Body of pancreas (tissue), 4 donors: Measurements from ENCODE around the gene CNTD1. TPM values are rescaled to one million over a fixed set of nuclear protein-coding genes. Genes with fewer than 3 reads are reported as not detected.
"Not testable (repeated sequence)": the region's sequence is repeated elsewhere in the genome, so short reads cannot be mapped to it uniquely, and the experiment has no call there.

Experiments
- ATAC-seq: fragments of 150-250 bp; one replicate; pipeline ENCODE4 v1.9.1; 2016
- DNase-seq, 4 donors: peaks; one replicate each; pipeline ENCODE4 v3.0.0-alpha.2; 2019
- H3K27ac ChIP-seq, 4 donors: fragments of 200-600 bp; sonication (generic); 1 replicate in 3 of 4; 2 replicates in 1 of 4; pipeline versions ENCODE4 v1.5.1 to v1.6.1; 2016 to 2019; ENCODE audit warnings: mild to moderate bottlenecking in 1 of 4, mixed read lengths in 1 of 4, moderate library complexity in 1 of 4
- H3K27me3 ChIP-seq, 2 donors: fragments of 200-600 bp; sonication (generic); one replicate each; pipeline ENCODE4 v1.6.0; 2016; ENCODE audit warnings: mild to moderate bottlenecking in 1 of 2
- H3K36me3 ChIP-seq, 2 donors: fragments of 200-600 bp; sonication (generic); replicated peaks in 1 of 2; 2 replicates each; pipeline ENCODE4 v1.5.1; 2016; ENCODE audit warnings: low read depth in 2 of 2; ENCODE audit not compliant: insufficient read depth in 1 of 2
- H3K4me1 ChIP-seq: fragments of 200-600 bp; sonication (generic); one replicate; pipeline ENCODE4 v1.6.0; 2016
- H3K4me3 ChIP-seq, 2 donors: fragments of 200-600 bp; sonication (generic); 1 replicate in 1 of 2; 2 replicates in 1 of 2; pipeline ENCODE4 v1.5.1; 2016 to 2019
- H3K9me3 ChIP-seq, 3 donors: fragments of 200-600 bp; sonication (generic); 1 replicate in 2 of 3; 2 replicates in 1 of 3; pipeline ENCODE4 v1.5.1; 2016
- POLR2A ChIP-seq, 3 donors: fragments of 450-650 bp; IDR thresholded peaks; one replicate each; pipeline ENCODE4 v1.6.1; 2016; ENCODE audit warnings: antibody characterized with exemption in 3 of 3, mild to moderate bottlenecking in 2 of 3
- WGBS, 2 donors: methylation state at CpG; one replicate each; pipeline ENCODE4 v1.1.5; 2017; 5-methylcytosine and 5-hydroxymethylcytosine counted together
- intact Hi-C: fragments of 100-400 bp; cut with DNase I; formaldehyde crosslinking; loops from one replicate; pipeline ENCODE4 v1.15.1; 2023
- microRNA-seq, 2 donors: library from miRNA; unstranded; fragments of <30 nt; microRNA quantifications; one replicate each; pipeline ENCODE4, GENCODE V29; 2016; ENCODE audit warnings: borderline number of aligned reads in 2 of 2, borderline replicate concordance in 2 of 2
- small RNA-seq: library from RNA; depleted of rRNA; stranded (forward); fragments of <200 nt; gene quantifications from one replicate; pipeline ENCODE3, GENCODE V24; 2016
- total RNA-seq, 2 donors: library from RNA; depleted of rRNA; stranded (reverse); fragments of >200 nt; gene quantifications; one replicate each; pipeline ENCODE4 v1.1.0, GENCODE V29; 2016
- TF ChIP-seq, protein P1 (sequence below), 7 experiments: fragments of 450-650 bp in 4 of 7; fragments of 200-600 bp in 3 of 7; sonication (generic) in 3 of 7; IDR thresholded peaks; one replicate each; pipeline ENCODE4 v1.5.1; 2016 to 2019; ENCODE audit warnings: antibody characterized with exemption in 7 of 7

The CNTD1 gene
- total RNA-seq, 2 donors from 2014 or later, result not detected

DNA sequence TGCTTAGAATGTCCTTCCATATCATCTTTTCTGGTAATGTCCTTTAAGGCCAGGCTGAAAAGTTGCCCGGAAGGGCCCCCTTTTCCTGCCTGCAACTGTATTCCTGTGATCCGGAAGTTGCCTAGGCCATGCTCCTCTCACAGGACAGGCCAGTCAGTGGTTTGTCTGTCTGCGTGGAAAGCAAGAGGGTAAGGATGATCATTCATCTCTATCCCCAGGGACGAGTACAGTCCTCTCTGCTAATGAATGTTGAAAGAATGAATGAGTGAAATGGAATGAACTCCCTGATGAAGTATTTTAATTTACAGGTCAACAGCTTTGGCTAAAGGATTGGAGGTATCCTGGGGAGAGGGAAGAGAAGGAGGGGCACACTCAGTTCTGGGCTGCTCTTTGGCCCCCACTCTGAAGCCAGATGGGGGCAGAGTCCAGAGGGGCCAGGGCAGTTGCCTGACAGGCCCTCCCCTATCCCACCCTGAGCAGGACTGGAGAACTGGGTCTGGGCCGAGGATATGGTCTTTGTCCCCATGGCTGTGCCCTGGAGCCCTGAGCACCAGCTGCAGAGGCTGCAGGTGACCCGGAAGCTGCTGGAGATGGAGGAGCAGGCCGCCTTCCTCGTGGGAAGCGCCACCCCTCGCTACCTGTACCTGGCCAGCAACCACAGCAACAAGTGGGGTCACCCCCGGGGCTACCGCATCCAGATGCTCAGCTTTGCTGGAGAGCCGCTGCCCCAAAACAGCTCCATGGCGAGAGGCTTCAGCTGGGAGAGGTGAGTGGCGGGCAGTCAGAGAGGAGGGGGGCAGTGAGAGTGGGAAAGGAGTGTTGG is 55.5 kb downstream of the CNTD1 start:
- Histone ChIP-seq H3K27me3 (no peaks in the 10 kb centered on the region), H3K4me3 (no peak overlapping the region), H3K4me1 (peaks cover 9% of the 10 kb centered on the region), H3K36me3 (no peaks in the 10 kb centered on the region), H3K9me3 (no peaks in the 10 kb centered on the region), H3K27ac (no peak overlapping the region)
- no peak for ATAC-seq
- WGBS, 2 donors, result 82 to 84% methylated on average over 10 to 15 of the region's 15 CpGs
- DNase-seq, result no peak
- intact Hi-C loops, result no loop called here
- no peak for TF ChIP-seq POLR2A (IDR thresholded peaks at IDR 0.05)
- TF ChIP-seq, protein P1, sequence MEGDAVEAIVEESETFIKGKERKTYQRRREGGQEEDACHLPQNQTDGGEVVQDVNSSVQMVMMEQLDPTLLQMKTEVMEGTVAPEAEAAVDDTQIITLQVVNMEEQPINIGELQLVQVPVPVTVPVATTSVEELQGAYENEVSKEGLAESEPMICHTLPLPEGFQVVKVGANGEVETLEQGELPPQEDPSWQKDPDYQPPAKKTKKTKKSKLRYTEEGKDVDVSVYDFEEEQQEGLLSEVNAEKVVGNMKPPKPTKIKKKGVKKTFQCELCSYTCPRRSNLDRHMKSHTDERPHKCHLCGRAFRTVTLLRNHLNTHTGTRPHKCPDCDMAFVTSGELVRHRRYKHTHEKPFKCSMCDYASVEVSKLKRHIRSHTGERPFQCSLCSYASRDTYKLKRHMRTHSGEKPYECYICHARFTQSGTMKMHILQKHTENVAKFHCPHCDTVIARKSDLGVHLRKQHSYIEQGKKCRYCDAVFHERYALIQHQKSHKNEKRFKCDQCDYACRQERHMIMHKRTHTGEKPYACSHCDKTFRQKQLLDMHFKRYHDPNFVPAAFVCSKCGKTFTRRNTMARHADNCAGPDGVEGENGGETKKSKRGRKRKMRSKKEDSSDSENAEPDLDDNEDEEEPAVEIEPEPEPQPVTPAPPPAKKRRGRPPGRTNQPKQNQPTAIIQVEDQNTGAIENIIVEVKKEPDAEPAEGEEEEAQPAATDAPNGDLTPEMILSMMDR (IDR thresholded peaks at IDR 0.05), result no peak

DNA sequence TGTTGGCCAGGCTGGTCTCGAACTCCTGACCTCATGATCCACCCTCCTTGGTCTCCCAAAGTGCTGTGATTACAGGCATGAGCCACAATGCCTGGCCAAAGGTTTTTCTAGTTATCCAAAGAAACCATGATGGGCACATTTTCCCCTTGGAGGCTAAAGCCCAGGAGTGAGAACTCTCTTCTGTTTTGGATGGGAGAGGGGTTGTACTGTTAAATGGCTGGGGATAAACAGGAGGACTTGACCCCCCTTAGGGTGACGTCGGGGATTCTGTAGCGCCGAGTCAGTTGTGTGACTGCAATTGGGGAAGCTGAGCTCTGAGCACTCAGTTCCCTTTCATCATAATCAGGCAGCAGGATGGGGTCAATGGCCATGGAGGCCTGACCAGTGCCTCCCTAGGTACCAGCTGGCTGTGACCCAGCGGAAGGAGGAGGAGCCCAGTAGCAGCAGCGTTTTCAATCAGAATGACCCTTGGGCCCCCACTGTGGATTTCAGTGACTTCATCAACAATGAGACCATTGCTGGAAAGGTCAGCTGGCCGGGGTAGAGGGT is 56.5 kb downstream of the CNTD1 start:
- Histone ChIP-seq H3K4me1 (no peaks in the 10 kb centered on the region), H3K27me3 (no peaks in the 10 kb centered on the region), H3K36me3 (no peaks in the 10 kb centered on the region), H3K9me3 (no peaks in the 10 kb centered on the region), H3K4me3 (no peak overlapping the region), H3K27ac (no peak overlapping the region)
- intact Hi-C loops, result no loop called here
- WGBS, 2 donors, result 77 to 89% methylated on average over 3 to 8 of the region's 8 CpGs
- no peak for TF ChIP-seq POLR2A (IDR thresholded peaks at IDR 0.05)
- TF ChIP-seq, protein P1 (IDR thresholded peaks at IDR 0.05), result no peak
- DNase-seq, result no peak
- no peak for ATAC-seq

DNA sequence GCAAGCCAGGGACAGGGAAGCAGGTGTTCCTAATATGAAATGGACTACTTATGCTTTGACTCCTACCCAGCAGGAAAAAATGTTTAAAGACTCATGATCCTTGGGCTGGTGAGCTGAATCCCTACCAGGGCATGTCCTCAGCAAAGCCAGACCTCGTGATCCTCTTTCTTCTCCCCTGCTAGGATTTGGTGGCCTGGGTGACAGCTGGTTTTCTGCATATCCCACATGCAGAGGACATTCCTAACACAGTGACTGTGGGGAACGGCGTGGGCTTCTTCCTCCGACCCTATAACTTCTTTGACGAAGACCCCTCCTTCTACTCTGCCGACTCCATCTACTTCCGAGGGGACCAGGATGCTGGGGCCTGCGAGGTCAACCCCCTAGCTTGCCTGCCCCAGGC is 57.4 kb downstream of the CNTD1 start:
- intact Hi-C loops, result not testable (repeated sequence)

DNA sequence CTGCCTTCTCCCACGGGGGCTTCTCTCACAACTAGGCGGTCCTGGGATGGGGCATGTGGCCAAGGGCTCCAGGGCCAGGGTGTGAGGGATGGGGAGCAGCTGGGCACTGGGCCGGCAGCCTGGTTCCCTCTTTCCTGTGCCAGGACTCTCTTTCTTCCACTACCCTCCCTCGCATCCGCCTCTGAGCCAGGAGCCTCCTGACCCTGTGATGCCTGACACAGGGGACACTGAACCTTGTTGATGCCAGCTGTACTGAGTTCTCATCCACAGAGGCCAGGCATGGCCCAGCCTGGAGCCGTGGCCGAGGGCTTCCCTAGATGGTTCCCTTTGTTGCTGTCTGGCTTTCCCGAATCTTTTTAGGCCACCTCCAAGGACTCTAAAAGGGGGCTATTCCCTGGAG is 57.9 kb downstream of the CNTD1 start:
- H3K27me3 ChIP-seq, H3K36me3 ChIP-seq, ATAC-seq, DNase-seq, intact Hi-C loops, H3K9me3 ChIP-seq, H3K4me1 ChIP-seq, H3K27ac ChIP-seq, H3K4me3 ChIP-seq: not testable (repeated sequence)
- 79 to 83% methylated on average over 5 to 6 of the region's 8 CpGs for WGBS, 2 donors

More for the DNA sequence above, 57.4 kb downstream of the CNTD1 start:
- not testable (repeated sequence) for H3K4me3 ChIP-seq, DNase-seq, H3K36me3 ChIP-seq, H3K27ac ChIP-seq, H3K27me3 ChIP-seq, H3K9me3 ChIP-seq, H3K4me1 ChIP-seq, ATAC-seq
- 82% methylated on average over 3 to 7 of the region's 8 CpGs for WGBS, 2 donors

DNA sequence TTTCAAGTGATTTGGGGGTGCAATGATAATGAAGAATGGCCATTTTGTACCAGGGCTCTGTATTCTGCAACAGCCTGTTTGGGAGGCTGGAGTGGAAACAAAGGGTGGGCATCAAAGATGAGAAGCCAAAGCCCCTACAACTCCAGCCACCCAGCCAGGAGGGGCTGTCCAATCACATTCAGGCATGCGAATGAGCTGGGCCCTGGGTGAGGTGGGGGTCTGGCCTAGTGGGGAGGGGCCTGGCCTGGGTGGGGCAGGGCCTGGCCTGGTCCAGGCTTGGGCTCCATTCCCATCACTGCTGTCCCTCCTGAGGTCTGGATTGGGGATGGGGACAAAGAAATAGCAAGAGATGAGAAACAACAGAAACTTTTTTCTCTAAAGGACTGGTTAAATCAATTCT is 58.7 kb downstream of the CNTD1 start:
- Histone ChIP-seq H3K9me3 (no peaks in the 10 kb centered on the region), H3K4me1 (no peaks in the 10 kb centered on the region), H3K36me3 (no peaks in the 10 kb centered on the region), H3K27me3 (no peaks in the 10 kb centered on the region), H3K27ac (no peak overlapping the region), H3K4me3 (no peak overlapping the region)
- DNase-seq (no peak), ATAC-seq (no peak)
- WGBS, 2 donors, result 100% methylated on average over 1 of the region's 1 CpG; no CpG with 5 or more reads in 1 of the 2 donors
- TF ChIP-seq, protein P1 (IDR thresholded peaks at IDR 0.05), result no peak
- TF ChIP-seq POLR2A (IDR thresholded peaks at IDR 0.05), result no peak
- intact Hi-C loops, result no loop called here

Small RNA genes lying within 50 kb of the gene (microRNA-seq; reads per million reads assigned to microRNA genes)
- gene MIR6781, result 0 to 0.47 reads per million in 2 donors

Small RNA genes lying within 50 kb of the gene (small RNA-seq; reads per million reads assigned to genes)
- not detected for gene HMGN2P15
- not detected for gene MIR6781

Other genes starting within 250 kb of the CNTD1 start
- gene HSD17B1, start 245.9 kb upstream of the CNTD1 start, total RNA-seq, result 1 to 10 TPM in 1 of 2 donors, under 1 TPM in 1; 0.78 to 9.2 TPM
- 10 to 100 TPM; 24.1 to 60.6 TPM for gene COASY, start 236.7 kb upstream of the CNTD1 start, total RNA-seq
- gene MLX, start 231.8 kb upstream of the CNTD1 start, total RNA-seq, result 10 to 100 TPM; 24.9 to 28.7 TPM
- gene PSMC3IP, start 221.1 kb upstream of the CNTD1 start, total RNA-seq, result 1 to 10 TPM in 1 of 2 donors, not detected in 1; 2.1 TPM
- 10 to 100 TPM; 36.9 to 42.0 TPM for gene RETREG3, start 189.5 kb upstream of the CNTD1 start, total RNA-seq
- 10 to 100 TPM; 17.4 to 23.1 TPM for gene TUBG1, start 189.2 kb upstream of the CNTD1 start, total RNA-seq
- 10 to 100 TPM; 64.1 to 80.4 TPM for gene TUBG2, start 139.6 kb upstream of the CNTD1 start, total RNA-seq
- gene PLEKHH3, start 121.9 kb upstream of the CNTD1 start, total RNA-seq, result 100 to 1,000 TPM in 1 of 2 donors, 10 to 100 TPM in 1; 63.0 to 105 TPM
- under 1 TPM; 0.78 to 0.99 TPM for gene CCR10, start 117.0 kb upstream of the CNTD1 start, total RNA-seq
- gene CNTNAP1, start 116.3 kb upstream of the CNTD1 start, total RNA-seq, result 1 to 10 TPM; 4.9 to 6.7 TPM
- 10 to 100 TPM; 19.1 to 28.5 TPM for gene EZH1, start 53.8 kb upstream of the CNTD1 start, total RNA-seq
- gene RAMP2, start 37.6 kb upstream of the CNTD1 start, total RNA-seq, result 1 to 10 TPM; 3.1 to 7.6 TPM
- gene VPS25, start 25.4 kb upstream of the CNTD1 start, total RNA-seq, result 10 to 100 TPM; 17.8 to 23.9 TPM
- under 1 TPM in 1 of 2 donors, not detected in 1; 0.26 TPM for gene WNK4, start 18.3 kb upstream of the CNTD1 start, total RNA-seq
- gene COA3, start 157 bp upstream of the CNTD1 start, total RNA-seq, result 10 to 100 TPM; 69.2 to 72.4 TPM
- gene BECN1, start 25.4 kb downstream of the CNTD1 start, total RNA-seq, result 10 to 100 TPM; 50.4 to 65.1 TPM
- 10 to 100 TPM; 41.2 to 51.6 TPM for gene PSME3, start 34.5 kb downstream of the CNTD1 start, total RNA-seq
- gene AOC2, start 45.7 kb downstream of the CNTD1 start, total RNA-seq, result 1 to 10 TPM; 1.0 to 3.0 TPM
- gene AOC3, start 52.3 kb downstream of the CNTD1 start, total RNA-seq, result 10 to 100 TPM in 1 of 2 donors, 1 to 10 TPM in 1; 6.5 to 55.7 TPM
- 1 to 10 TPM in 1 of 2 donors, not detected in 1; 2.6 TPM for gene G6PC1, start 101.9 kb downstream of the CNTD1 start, total RNA-seq
- gene AARSD1, start 165.6 kb downstream of the CNTD1 start, total RNA-seq, result 10 to 100 TPM; 44.5 to 51.9 TPM
- under 1 TPM in 1 of 2 donors, not detected in 1; 0.52 TPM for gene PTGES3L, start 181.2 kb downstream of the CNTD1 start, total RNA-seq
- 10 to 100 TPM; 17.1 to 37.6 TPM for gene RUNDC1, start 181.7 kb downstream of the CNTD1 start, total RNA-seq
- gene RPL27, start 199.6 kb downstream of the CNTD1 start, total RNA-seq, result 100 to 1,000 TPM; 406 to 507 TPM
- 10 to 100 TPM; 16.2 to 19.5 TPM for gene IFI35, start 207.9 kb downstream of the CNTD1 start, total RNA-seq
- gene VAT1, start 223.5 kb downstream of the CNTD1 start, total RNA-seq, result 100 to 1,000 TPM in 1 of 2 donors, 10 to 100 TPM in 1; 83.7 to 101 TPM
- under 1 TPM; 0.33 to 0.52 TPM for gene RND2, start 226.4 kb downstream of the CNTD1 start, total RNA-seq